GM21526 (cell line): ENCODE results near the gene CDA.

Experiments
- ATAC-seq: cut with Tn5 transposase; IDR thresholded peaks from one replicate; pipeline ENCODE4 v1.9.1; 2021; ENCODE audit warnings: moderate library complexity; ENCODE audit not compliant: unreplicated experiment, low FRiP score

Gene CDA

DNA sequence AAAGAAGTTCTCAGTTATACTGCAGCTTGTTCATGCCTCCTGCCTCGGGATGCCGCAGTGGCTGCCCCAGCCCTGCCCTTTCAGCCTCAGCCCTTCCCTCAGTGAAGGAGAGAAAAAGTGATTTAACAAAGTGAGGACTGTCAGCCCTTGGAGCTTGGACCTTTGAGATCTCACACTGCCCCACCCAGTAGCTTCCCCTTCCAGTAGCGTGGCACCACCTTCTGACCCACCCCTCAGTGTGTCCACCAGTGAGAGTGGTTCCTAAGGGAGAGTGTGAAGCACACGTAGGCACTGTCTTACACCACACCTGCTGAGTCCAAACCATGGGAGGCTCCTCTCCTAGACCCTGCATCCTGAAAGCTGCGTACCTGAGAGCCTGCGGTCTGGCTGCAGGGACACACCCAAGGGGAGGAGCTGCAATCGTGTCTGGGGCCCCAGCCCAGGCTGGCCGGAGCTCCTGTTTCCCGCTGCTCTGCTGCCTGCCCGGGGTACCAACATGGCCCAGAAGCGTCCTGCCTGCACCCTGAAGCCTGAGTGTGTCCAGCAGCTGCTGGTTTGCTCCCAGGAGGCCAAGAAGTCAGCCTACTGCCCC lies at the start of gene CDA:
Gene CDA, plus strand, starts transcription at position 464 of the 592 bp plus-strand sequence. Its CDS starts 33 bp downstream, at position 497.
- ATAC-seq, result no peak

DNA sequence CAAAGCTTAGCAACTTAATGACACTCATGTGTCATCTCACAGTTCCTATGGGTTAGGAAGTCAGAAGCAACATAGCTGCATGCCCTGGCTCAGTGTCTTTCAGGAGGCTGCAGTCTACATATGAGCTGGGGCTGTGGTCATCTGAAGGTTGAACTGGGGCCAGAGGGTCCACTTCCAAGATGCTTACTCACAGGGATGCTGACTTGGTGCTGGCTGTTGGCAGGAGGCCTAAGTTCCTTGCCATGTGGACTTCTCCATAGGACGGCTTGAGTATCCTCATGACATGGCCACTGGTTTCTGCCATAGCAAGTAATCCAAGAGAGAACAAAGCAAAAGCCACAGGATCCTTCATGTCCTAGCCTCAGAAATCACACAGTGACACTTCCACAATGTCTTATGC lies 48.6 kb upstream of the CDA start:
- no peak for ATAC-seq

DNA sequence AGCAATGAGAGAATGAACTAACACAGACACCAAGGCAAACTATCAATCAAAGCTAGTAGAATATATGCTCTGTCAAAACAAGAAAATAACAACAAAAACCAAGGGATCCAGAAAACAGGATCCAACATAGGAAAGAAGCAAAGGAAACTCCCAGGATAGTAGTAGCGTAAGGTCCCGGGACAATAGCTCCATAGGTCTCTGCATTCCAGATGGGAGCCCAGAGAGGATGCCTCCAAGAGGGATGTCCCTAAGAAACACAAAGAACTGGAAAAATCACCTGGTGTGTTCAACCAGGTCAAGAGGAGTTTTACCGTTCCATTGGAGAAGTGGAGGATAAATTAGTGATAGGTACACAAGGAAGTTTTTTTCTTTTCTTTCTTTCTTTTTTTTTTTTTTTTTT lies 42.3 kb upstream of the CDA start:
- ATAC-seq, result no peak

DNA sequence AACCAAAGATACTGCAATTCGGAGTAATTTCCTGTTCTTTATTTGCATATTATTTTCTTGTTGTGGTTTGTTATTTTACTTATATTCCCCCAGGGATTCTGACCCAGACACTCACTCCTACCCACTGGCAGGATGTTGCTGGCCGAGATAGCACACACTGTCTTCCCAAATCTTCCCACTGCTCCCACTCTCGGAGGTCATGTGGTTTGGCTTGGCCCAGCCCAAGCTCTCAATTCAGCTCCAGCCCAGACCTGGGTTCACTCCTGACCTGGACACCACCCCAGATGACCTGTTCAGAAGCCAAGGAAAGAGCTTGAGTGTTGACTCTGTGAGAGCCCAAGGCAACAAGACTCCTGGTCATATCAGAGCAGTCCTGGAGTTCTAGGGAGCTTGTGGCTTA lies 37.7 kb upstream of the CDA start:
- ATAC-seq, result no peak

DNA sequence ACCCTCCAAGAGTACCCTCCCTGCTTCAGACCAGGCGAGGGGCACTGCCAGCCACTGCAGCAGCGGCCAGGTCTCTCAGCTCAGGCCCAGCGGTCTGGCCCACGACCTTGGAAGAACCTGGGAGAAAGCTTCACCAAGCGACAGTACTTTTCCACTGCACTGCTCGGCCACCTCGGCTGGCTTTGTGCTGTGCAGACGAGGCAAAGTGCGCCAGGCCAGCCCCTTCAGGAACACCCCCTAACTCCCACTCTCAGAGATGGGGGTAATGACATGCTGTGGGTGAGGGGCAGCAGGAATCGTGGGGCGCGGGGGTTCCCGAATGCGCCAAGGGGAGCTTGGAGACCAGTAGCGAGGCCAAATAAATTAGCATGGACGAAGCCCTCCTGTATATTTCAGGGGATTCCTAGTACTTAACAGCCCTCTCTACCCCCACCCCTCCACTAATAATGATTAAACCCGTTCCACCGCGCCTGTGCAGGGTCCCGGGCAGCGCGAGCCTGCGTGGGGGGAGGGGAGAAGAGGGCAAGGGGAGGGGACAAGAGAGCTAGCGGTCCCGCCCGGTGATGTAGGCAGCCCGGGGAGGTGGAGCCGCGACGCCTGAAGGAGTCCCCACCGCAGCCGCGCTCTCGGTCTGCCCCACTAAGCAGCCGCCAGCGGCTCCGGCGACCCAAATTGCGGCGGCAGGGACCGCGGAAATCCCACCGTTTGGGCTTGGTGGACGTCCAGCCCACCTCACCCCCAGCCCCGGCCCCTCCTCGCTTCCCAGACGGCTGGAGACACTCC lies 36.8 kb upstream of the CDA start, which contains the start of gene FAM43B:
Gene FAM43B, plus strand, starts transcription at position 629 of the 783 bp plus-strand sequence. CDS start 401 bp downstream, outside the sequence.
- no peak for ATAC-seq

DNA sequence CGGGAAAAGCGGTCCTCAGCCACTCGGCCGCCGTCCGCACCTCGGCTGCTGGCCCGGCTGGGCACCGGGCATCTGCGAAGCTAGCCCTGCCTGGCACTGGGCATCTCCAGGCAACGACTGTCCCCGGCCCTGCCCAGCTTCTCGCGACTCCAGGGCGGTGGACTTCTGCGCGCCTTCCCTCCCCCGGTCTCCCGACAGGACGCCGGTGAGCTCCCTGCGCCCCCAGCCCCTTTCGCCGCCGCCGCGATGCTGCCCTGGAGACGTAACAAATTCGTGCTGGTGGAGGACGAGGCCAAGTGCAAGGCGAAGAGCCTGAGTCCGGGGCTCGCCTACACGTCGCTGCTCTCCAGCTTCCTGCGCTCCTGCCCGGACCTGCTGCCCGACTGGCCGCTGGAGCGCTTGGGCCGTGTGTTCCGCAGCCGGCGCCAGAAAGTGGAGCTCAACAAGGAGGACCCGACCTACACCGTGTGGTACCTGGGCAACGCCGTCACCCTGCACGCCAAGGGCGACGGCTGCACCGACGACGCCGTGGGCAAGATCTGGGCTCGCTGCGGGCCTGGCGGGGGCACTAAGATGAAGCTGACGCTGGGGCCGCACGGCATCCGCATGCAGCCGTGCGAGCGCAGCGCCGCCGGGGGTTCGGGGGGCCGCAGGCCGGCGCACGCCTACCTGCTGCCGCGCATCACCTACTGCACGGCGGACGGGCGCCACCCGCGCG lies 36.0 kb upstream of the CDA start:
- ATAC-seq, result no peak

DNA sequence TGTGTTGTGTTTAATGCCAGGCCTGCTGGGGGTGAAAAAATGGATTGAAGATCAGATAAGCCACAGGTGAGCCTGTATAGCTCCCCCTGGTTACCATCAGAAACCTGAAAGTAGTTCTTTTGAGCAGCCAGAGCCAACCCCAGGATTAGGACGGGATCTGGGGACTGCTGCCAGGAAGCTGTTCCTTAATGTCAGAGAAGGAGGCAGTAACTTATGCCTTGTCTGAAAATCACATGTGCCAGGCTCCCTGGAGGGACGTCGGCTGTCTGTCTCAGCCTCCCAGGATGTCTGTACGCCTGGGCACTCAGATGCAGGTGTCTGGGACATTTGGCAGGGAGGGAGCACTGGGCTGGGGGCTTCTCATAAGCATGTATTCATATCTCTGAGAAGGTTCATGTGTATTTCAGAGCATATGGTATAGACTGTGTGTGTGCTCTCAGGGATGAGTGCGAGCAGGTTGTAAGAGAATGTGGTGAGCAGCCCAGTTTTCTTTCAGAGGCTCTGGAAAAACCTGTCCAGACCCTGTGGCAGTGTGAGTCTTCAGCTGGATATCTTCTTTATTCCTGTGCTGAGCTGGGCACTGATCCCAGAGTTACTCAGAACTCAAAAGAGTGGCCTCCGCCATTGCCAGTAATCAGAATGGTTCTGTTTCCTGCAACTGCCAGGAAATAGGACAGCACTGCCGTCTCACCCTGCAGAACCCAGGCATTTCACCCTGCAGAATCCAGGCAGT lies 33.7 kb upstream of the CDA start:
- ATAC-seq, result no peak

DNA sequence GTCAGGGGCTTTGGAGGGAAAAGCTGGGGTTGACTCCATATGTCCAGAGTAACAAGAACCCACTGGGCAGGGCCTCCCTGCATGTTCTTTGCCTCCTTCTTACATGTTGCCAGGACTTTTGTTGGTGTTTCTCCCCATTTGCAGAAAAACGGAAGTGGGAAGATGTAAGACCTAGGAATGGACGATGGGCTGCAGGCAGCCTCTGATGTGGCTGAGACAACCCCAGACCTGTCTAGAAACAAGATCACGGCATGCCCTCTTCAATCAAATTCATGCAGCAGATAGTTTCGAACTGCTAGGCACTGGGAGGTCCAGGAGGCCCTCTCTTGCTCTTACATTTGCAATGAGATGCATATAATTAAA lies 33.2 kb upstream of the CDA start:
- ATAC-seq, result no peak

DNA sequence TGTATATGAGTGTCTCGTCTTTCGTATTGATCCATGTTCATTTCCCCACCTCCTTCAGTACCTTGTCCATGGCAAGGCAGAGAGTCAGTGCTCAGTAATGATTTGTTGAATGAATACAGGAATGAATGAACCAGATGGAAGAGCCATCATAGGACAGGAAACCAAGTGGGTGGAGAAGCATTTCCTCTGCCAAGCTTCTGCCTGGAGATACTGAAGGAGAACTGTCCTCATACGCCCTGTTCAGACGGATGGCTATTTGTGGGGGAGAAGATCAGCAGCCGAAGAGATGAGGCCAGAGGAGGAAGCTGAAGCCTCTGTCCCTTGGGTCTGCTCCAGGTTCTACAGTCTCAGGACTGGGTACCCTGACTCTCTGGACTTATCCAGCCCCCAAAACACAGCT lies 30.7 kb upstream of the CDA start:
- ATAC-seq, result no peak

DNA sequence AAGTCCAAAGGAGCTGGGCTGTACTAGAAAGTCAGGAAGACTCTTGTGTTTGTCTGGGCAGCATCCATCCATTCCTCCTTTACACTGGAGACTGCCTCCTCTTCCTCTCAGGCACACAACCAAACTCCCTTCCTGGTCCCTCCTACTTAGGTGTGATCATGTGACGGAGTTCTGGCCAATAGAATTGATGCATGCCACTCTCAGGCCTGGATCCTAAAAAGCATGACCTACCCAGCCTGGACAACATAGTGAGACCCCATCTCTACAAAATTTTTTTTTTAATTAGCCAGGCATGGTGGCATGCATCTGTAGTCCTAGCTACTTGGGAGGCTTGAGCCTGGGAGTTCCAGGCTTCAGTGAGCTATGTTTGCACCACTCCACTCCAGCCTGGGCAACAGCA lies 27.9 kb upstream of the CDA start:
- no peak for ATAC-seq

DNA sequence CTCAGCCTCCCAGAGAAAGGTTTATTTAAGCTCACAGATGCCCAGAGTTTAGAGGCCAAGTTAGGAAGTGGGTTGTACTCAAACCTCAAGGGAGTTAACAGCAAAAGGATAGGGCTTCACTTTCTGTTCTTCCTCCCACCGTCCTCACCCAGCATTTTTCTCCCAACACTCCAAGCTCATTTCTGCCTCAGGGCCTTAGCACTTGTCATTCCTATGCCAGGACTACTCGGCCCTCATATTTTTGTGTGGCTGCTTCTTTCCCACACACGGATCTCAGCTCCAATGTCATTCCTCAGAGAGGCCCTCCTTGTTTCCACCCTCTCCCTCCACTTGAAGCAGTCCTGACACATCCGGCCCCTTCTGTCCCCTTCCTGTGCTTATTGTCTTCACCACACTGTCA lies 23.7 kb upstream of the CDA start:
- ATAC-seq, result no peak

DNA sequence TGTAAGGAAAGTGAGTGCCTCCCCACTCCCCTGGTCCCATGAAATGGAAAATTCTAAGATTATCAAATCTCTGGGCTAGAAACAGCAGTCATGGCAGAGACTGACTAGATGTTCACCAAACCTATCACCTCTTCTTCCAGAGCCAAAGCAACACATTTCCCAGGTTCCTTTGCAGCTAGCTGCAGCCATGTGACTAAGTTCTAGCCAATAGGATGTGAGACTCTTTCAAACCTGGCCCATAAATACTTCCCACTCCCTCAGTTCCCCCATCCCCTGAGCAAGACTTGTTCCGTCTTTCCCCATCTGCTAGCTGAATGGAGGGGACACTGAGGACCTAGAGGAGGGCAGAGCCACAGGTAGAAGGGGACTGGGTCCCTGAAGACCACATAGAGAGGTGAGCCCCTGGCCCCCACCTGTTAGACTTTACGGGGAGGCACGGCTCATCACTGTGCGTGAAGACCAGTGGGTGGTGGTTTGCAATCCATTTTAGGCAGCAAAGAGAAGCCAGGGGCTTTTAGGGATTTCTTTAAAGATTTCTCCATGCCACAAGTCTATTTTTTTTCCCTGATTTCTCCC lies 19.3 kb upstream of the CDA start:
- ATAC-seq, result no peak

DNA sequence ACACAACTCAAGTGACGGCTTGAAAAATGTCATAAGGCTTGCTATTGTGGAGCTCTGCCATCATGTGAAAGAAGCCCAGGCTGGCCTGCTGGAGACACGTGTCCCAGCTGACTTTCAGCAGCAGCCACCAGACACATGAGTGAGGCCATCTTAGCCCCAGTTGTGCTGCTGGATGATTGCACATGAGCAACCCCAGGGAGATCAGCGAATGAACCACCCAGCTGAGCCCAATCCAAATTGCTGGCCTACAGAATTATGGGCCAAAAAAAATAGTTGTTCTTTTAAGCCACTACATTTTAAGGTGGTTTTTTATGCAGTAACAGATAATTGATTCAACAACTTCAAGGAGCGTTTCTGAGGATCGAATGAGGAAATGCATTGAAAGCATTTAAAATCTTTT lies 17.5 kb upstream of the CDA start:
- no peak for ATAC-seq

DNA sequence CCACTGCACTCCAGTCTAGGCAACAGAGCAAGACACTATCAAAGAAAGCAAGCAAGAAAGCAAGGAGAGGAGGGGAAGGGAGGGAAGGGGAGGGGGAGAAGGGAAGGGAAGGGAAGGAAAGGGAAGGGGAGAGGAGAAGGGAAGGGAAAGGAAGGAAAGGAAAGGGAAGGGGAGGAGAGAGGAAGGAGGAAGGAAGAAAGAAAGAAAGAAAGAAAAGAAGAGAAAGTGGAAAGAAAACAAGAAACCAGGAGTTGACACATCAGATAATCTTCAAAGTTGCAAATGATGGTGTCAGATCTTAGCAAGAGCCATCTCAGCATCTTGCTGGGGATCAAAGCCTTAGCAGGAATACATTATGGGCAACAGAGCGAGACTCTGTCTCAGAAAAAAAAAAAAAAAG lies 14.9 kb upstream of the CDA start:
- no peak for ATAC-seq

DNA sequence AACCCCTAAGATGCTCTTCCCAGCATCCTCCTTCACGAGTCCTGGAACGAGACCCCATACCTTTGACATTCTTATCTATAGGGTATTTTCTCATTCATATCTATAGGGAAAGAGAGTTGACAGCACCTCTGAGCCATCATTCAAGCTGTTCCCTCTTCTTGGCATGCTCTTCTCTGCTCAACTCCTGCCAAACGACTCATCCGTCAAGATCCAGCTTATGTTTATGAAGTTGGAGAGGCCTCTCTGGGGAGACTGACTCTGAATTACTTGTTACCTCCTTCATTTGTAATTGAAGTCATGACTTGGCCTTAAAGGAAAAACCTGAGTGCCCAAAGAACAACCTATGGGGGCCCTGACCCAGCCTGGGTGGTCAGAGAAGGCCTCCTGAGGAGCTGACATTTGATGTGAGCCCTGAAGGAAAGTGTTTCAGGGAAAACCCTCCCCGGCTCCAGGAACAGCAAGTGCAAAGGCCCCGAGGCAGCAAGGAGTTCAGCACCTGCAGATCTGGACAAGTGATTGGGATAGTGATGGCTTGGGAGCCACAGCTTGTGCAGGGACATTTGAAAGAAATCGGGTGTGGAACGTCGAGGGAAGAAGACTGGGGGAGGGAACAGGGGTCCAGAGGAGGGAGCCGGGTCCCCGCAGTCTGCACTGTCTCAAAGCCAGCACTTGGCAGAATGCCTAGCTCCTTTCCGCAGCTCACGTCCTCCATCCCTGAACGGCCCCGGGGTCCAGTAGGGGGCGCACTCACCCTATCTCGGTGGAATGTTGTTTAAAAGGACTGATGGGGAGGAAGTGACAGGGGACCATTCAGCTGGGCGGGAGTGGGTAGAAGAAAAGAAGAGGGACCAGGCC lies 14.0 kb upstream of the CDA start:
- no peak for ATAC-seq

DNA sequence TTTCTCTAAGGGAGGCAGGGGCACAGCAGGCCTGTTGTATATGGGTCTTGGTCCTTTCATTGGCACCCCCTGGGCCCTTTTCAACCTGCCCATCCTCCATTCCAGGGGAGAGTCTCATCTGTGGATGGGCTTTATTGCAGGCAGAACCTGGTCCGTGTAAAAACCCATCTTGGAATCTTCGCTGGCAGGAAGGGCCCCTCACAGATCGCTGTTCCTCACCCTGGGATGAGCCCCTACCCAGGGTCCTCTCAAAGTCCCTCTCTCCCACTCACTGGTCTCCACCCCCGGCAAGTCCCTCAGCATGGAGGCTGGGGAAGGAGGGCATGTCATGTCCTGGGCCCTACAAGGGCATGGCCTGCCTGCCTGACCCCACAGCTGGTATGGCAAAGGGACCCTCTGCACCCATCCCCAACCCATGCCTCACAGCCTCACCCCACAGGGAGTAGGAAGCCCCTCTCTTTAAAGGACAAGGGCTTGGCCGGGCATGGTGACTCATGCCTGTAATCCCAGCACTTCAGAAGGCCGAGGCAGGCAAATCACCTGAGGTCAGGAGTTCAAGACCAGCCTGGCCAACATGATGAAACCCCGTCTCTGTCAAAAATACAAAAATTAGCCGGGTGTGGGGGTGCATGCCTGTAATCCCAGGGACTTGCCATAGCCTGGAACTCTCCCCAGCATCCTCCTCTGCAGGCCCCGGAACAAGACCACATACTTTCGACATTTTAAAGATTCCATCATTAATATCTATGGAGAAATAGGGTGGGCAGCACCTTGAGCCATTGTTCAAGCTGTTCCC lies 13.2 kb upstream of the CDA start:
- no peak for ATAC-seq

DNA sequence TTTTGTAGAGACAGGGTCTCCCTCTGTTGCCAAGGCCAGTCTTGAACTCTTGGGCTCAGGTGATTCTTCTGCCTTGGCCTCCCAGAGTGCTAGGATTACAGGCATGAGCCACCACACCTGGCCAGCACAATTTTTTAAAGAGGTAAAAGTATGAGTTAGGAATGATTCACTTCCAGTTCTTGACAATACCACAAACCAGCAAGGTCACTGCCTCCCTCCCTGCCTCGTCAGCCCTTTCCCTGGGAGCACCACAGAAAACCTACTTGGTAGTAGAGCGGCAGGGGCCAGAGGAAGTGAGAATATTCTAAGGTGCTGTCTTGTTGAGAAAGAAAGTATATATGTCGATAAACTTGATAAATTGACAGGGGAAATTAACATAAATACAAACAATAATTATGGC lies 10.8 kb upstream of the CDA start:
- no peak for ATAC-seq

DNA sequence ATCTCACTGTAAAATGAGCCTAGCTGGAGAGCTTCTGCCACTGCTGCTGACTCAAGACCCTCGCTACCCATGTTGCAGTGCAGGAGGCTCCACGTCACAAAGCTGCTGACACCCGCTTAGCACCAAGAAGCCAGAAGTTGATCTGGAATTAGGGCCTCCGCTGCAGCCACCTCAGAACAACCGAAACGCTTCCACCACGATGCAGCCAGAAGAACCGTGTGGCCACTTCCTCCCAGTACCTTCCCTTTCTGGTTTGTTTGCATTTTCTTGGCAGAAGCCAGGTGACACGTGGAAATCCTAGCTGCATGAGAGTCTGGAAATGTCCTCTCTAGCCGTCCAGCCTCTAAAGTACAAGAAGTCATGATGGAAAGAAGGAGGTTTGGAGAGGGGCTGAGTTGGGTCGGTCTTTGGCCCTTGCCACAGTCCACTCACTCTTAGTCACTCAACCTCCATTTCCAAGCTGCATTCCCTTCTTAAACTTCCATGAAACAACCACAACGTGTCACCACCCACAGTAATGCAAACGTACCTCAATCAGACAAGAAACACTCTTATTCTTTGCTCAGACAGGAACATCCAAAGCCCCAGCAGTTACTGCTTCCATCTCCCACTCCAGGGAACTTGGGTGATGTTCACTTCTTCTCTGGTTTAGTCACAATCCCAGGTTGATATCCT lies 10.0 kb upstream of the CDA start:
- no peak for ATAC-seq
